ENCODE measurements around the gene MGAT5.

The MGAT5 gene

GRCh38 chr2:134386310-134386709 lies 132.4 kb downstream of the MGAT5 start:
- no peak overlapping the region for H3K4me3 ChIP-seq (ENCODE audit: low read depth, low read length)

GRCh38 chr2:134389381-134389780 lies 135.5 kb downstream of the MGAT5 start:
- H3K4me3 ChIP-seq (ENCODE audit: low read depth, low read length), result no peak overlapping the region

- no peak overlapping the region for H3K4me3 ChIP-seq (ENCODE audit: low read depth, low read length)
Observed at GRCh38 chr2:134391751-134392160, 137.9 kb downstream of the MGAT5 start.

DNA sequence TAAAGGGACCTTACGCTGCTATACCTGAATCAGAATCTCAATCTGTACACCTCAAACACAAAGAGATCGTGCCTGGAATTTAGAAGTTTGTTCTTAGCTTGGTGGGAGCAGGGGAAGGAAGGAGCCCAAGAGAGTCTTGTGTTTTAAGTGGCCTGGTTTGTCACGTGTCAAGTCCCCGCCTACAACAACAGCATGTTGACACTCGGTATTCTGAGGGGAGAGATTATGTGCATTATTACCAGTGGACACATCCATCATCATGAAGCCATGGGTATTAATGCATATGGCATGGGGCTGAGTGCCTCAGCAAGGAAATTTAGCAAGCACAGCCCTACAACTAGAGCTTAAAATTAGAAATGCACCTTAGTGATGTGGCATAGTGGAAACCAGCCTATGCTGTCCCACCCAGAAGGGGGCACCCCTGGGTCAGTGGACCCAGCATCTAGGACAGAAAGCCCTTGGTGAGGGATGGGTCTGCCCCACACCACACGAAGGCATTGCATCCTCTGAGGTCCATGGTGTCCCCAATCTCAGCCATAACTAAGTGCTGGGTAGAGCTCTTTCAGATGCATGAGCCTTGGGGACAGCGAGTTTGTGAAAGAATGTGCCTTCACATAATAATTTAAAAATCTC lies 138.7 kb downstream of the MGAT5 start:
- no peak overlapping the region for H3K4me3 ChIP-seq (ENCODE audit: low read depth, low read length)

DNA sequence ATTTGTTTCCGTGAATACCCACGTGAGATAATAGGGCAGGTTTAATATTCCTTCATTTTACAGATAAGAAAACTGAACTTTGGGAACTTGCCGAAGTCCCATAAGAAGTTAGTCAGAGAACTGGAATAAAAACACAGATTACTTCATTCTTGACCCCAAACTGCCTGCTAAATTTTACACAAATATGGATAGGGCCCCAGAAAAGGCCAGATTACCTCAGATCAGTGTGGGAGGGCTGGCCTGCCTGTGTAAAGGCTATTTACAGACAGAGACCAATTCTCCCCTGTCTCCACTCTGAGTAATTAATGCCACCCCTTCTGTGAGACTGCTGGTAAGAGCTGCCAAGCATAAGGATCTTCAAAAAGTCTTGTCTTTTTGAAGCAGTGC lies 139.2 kb downstream of the MGAT5 start:
- H3K4me3 ChIP-seq (ENCODE audit: low read depth, low read length), result no peak overlapping the region

DNA sequence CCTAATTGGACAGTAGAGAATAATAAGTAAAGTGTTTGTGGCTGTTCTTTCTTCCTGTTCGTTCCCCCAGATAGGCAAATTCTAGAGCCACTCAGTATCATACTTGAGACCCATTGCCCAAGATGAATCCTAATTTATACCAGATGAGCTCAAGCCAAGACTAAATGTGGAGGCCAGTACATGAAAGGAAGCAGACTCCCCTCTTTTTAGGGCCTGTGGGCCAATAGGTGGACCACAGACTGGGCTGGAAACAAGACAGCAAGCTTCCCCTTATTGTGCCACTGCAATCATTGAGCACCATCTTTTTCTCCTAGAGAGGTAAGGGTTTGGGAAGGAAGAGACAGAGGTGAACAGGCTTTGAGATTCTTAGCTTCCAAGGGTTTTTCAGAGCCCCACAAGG lies 141.9 kb downstream of the MGAT5 start:
- H3K4me3 ChIP-seq (ENCODE audit: low read depth, low read length), result no peak overlapping the region

GRCh38 chr2:134396493-134396892 lies 142.6 kb downstream of the MGAT5 start:
- no peak overlapping the region for H3K4me3 ChIP-seq (ENCODE audit: low read depth, low read length)

DNA sequence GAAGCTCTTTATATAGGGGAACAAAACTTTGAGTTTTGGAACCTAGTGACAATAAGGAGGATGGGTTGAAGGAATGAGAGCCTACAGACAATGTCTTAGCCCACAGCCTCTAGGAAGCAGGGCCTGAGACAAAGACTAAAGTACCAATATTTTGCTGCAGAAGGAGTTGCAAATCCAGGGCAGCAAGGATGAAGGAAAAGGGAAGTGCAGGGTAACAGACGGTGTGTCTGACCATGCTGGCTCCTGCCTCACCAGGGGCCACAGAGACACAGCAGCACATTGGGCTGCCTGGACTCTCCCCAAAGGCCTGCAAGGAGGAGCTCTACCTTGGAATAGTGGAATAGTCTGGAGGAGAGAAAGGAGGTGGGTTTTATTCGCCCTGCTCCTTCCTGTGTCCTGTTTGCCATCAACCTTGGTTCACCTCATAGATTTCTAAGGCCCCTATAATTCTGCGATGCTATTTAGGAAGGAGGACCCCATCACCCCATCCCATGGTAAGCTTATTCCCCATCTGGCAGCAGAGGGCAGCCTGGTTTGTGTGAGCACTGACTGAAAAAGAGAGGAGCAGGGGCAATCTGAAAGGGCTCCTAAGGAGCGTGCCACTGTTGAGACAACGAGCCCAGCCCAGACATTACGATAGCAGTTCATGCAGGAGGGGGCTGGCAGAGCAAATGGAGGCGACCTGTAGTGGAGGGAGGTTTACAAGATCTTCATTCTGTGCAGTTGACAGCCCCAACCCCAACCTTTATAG lies 143.4 kb downstream of the MGAT5 start:
- no peak overlapping the region for H3K4me3 ChIP-seq (ENCODE audit: low read depth, low read length)

- H3K4me3 ChIP-seq (ENCODE audit: low read depth, low read length), result no peak overlapping the region
Observed at GRCh38 chr2:134398300-134398699, 144.4 kb downstream of the MGAT5 start.

DNA sequence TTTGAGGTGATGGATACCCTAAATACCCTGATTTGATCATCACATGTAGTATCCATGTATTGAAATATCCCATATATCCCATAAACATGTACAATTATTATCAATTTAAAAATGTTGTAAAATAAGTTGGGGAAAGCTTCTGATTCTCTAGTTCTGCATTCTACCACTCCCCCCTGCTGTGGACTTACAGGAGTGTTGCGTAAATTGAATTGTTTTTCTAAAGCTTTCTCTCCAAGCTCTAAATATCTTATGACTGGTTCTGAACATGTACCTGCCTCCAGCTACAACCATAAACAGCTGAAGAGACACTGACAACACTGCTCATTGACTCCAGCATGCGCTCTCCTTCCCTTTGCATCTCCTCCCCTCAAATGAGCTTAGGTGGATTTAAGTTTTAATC lies 145.2 kb downstream of the MGAT5 start:
- H3K4me3 ChIP-seq (ENCODE audit: low read depth, low read length), result no peak overlapping the region

DNA sequence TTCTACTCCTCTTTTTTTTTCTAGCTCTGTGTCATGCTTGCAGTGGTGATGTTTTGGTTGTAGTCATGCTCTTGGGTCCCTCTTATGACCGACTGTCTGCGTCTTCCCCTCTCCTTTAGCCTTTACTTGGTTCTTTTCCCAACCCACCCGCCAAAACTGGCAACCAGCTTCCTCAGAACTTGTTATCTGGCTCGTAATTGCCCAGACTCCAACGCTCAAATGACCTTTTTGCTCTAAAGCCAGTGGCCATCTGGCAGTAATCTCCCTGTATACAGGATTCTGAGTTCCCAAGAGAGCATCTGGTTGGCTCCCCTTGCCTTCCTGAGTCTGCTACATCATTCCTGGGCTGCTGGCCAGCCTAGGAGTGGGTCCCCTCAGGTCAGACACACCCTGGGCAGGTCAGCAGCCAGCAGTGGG lies 147.2 kb downstream of the MGAT5 start:
- no peak overlapping the region for H3K4me3 ChIP-seq (ENCODE audit: low read depth, low read length)

DNA sequence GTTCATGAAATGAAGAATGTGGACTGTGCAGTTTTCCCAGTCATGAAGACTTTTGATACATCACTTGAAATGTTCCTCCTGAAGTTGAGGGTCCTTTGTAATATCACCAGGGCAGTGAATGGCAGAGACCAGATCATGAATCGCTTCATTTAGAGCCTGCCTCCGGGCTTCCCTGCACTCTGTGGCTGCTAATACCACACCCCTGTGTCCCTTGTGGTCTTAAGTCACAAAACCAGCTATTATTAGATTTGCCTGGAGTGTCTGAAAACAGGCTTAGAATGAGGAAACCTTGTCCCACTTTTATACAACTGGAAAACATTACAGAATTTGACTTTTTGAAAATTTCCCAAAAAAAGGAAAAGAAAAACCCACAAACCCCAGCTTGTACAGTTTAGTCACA lies 147.9 kb downstream of the MGAT5 start:
- H3K4me3 ChIP-seq (ENCODE audit: low read depth, low read length), result no peak overlapping the region

- H3K4me3 ChIP-seq (ENCODE audit: low read depth, low read length), result no peak overlapping the region
Observed at GRCh38 chr2:134402410-134402809, 148.5 kb downstream of the MGAT5 start.

GRCh38 chr2:134405611-134406081 lies 151.8 kb downstream of the MGAT5 start:
- no peak overlapping the region for H3K4me3 ChIP-seq (ENCODE audit: low read depth, low read length)

DNA sequence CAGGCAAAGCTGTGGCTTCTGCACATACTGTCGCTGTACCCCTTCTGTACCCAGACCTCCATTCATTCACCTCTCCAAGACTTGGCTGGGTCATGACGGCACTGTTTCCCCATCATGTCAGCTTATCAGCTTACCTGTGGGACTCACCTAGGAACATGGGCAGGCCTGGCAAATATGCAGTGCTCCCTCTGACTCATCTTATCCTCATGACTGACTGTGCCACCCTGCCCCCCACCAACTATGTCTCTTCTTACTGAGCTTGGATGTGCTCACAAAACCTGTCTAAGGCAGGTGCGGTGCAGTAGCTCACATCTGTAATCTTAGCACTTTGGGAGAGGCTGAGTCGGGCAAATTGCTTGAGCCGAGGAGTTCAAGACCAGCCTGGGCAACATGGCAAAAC lies 152.4 kb downstream of the MGAT5 start:
- H3K4me3 ChIP-seq (ENCODE audit: low read depth, low read length), result no peak overlapping the region

DNA sequence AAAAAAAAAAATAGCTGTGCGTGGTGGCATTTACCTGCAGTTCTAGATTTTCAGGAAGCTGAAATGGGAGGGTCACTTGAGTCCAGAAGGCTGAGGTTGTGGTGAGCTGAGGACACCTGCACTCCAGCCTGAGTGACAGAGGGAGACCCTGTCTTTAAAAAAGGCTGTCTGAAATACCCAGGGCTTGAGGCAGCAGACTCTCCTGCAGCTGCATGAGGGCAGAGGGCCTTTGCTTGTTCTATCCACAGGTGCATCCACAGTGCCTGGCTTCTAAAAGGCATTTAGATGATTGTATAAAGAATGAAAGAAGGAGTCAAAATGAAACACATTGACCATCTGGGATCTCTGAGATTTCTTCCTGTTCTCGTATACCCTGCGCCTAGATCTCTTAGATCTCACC lies 152.9 kb downstream of the MGAT5 start:
- no peak overlapping the region for H3K4me3 ChIP-seq (ENCODE audit: low read depth, low read length)

- no peak overlapping the region for H3K4me3 ChIP-seq (ENCODE audit: low read depth, low read length)
Observed at GRCh38 chr2:134407154-134407890, 153.4 kb downstream of the MGAT5 start.

GRCh38 chr2:134408386-134408785 lies 154.5 kb downstream of the MGAT5 start:
- no peak overlapping the region for H3K4me3 ChIP-seq (ENCODE audit: low read depth, low read length)

- H3K4me3 ChIP-seq (ENCODE audit: low read depth, low read length), result no peak overlapping the region
Observed at GRCh38 chr2:134408791-134409190, 154.9 kb downstream of the MGAT5 start.

DNA sequence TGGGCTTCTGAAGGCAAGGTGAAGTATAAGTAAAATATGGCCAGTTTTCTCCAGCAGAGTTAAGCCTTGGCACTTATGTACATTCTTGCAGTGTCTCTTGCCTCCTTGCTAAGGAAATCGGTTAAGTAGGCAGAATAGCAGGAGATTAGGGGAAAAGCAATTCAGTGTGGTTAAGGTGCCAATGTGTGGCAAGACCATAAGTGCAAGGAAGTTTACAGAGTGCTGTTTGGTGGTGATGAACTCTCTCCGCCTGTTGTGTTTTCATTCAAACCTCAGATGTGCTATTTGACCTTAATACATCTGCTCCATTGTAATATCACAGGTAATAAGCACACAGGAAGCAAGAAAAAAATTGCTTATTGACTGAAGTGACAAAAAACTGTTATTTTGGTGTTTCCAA lies 156.1 kb downstream of the MGAT5 start:
- H3K4me3 ChIP-seq (ENCODE audit: low read depth, low read length), result no peak overlapping the region

DNA sequence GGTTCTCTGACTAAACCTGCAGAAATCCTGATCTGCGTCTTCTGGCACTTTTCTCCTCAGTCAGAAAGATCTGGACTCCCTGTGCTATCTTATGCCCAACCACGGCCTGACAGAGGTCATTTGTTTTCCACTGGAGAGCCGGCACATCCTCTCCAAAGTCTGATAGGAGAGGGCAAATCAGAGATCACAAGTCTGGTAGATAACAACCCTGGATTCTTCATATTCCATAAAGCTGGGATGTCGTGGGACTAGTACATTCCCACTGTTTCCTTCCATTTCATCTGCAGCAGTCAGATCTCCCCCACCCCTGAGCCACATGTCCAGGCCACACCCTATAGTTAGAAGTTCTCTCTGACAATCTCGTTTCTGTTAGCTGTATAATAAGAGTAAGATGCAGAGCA lies 157.0 kb downstream of the MGAT5 start:
- H3K4me3 ChIP-seq (ENCODE audit: low read depth, low read length), result no peak overlapping the region

- H3K4me3 ChIP-seq (ENCODE audit: low read depth, low read length), result no peak overlapping the region
Observed at GRCh38 chr2:134411279-134411827, 157.5 kb downstream of the MGAT5 start.
